K562 (cell line): ENCODE measurements around the gene ANO2. TPM values are rescaled to one million over a fixed set of nuclear protein-coding genes. Genes with fewer than 3 reads are reported as not detected.

Experiments used
- ATAC-seq: fragments of 200-7000 bp; cut with Tn5 transposase; 3 replicates; pipeline ENCODE4 v1.9.1; 2020; ENCODE audit warnings: moderate library complexity
- BruUV-seq: library from RNA; stranded (reverse); fragments of 400-500 nt; replicated peaks from 2 replicates; lab custom pipeline; 2021; lab: Mats Ljungman, UMichigan
- CTCF ChIA-PET: fragments of 300-600 bp; formaldehyde crosslinking; extraction: SDS; loops from one replicate; lab custom pipeline; 2021; ENCODE audit warnings: low intra/inter-chr PET ratio; lab: Yijun Ruan, JAX
- POLR2A ChIA-PET: fragments of 300-600, 350-650 bp; sonication (Branson Sonifier 250); formaldehyde crosslinking; extraction: SDS; loops from one replicate; lab custom pipeline; 2021; ENCODE audit warnings: antibody characterized with exemption, inconsistent platforms; lab: Yijun Ruan, JAX
- DNase-seq, 4 experiments: peaks; one replicate each; pipeline versions ENCODE4 v3.0.0 to v3.0.0-alpha.2; 2011 to 2018; ENCODE audit warnings: low spot score in 3 of 4, mixed read lengths in 3 of 4; ENCODE audit errors: extremely low read depth in 1 of 4
- FAIRE-seq: peaks from 2 replicates; lab custom pipeline; 2011; peaks lifted over from hg19 to GRCh38; lab: Jason Lieb, UNC
- H2AFZ ChIP-seq: 2 replicates; pipeline ENCODE4 v1.6.0; 2011; ENCODE audit warnings: low read depth, low read length, control low read depth, inconsistent platforms
- H3K27ac ChIP-seq: fragments of 200-600 bp; 3 replicates; pipeline ENCODE4 v1.8.0; 2011; ENCODE audit warnings: low read depth, mild to moderate bottlenecking, control low read depth, inconsistent platforms, low read length, moderate library complexity, mixed read lengths; ENCODE audit errors: extremely low read depth
- H3K27me3 ChIP-seq, 2 experiments: fragments of 300-600 bp in 1 of 2; 2 replicates in 1 of 2; 3 replicates in 1 of 2; pipeline versions ENCODE4 v1.6.0 to v1.8.0; 2011; ENCODE audit warnings: inconsistent platforms in 2 of 2, low read length in 2 of 2, mild to moderate bottlenecking in 1 of 2, mixed read lengths in 1 of 2, moderate library complexity in 1 of 2; ENCODE audit not compliant: control insufficient read depth in 2 of 2, insufficient read depth in 2 of 2
- H3K36me3 ChIP-seq: fragments of 300-600 bp; 3 replicates; pipeline ENCODE4 v1.8.0; 2011; ENCODE audit warnings: mild to moderate bottlenecking, low read length, inconsistent platforms; ENCODE audit not compliant: control insufficient read depth, insufficient read depth
- H3K4me1 ChIP-seq, 2 experiments: fragments of 200-600 bp in 1 of 2; replicated peaks in 1 of 2; 2 replicates in 1 of 2; 3 replicates in 1 of 2; pipeline versions ENCODE4 v1.5.1 to v1.8.0; 2011; ENCODE audit warnings: inconsistent platforms in 2 of 2, low read length in 2 of 2, mild to moderate bottlenecking in 1 of 2, mixed read lengths in 1 of 2, moderate library complexity in 1 of 2; ENCODE audit not compliant: control insufficient read depth in 2 of 2, insufficient read depth in 2 of 2
- H3K4me2 ChIP-seq: 2 replicates; pipeline ENCODE4 v1.6.1; 2011; ENCODE audit warnings: low read length, control low read depth, inconsistent platforms, mixed read lengths; ENCODE audit not compliant: insufficient read depth
- H3K4me3 ChIP-seq: fragments of 200-600 bp; sonication (generic), shearing (Covaris generic); 2 replicates; pipeline ENCODE4 v1.5.1; 2016; ENCODE audit warnings: control low read depth, inconsistent platforms
- H3K79me2 ChIP-seq: fragments of 200-600 bp; 3 replicates; pipeline ENCODE4 v1.8.0; 2011; ENCODE audit warnings: low read length, inconsistent platforms; ENCODE audit not compliant: control insufficient read depth, insufficient read depth
- H3K9ac ChIP-seq, 2 experiments: 2 replicates each; pipeline versions ENCODE4 v1.6.0 to v1.6.1; 2011; ENCODE audit warnings: low read depth in 2 of 2, low read length in 2 of 2, control low read depth in 1 of 2, inconsistent platforms in 1 of 2, mild to moderate bottlenecking in 1 of 2, mixed read lengths in 1 of 2; ENCODE audit not compliant: insufficient read depth in 1 of 2
- H3K9me1 ChIP-seq: one replicate; pipeline ENCODE4 v1.6.0; 2011; ENCODE audit warnings: inconsistent platforms, mild to moderate bottlenecking, low read length, moderate library complexity; ENCODE audit not compliant: control insufficient read depth, insufficient read depth
- H3K9me3 ChIP-seq: replicated peaks from 2 replicates; pipeline ENCODE4 v1.5.1; 2011; ENCODE audit warnings: low read depth, low read length, inconsistent platforms; ENCODE audit not compliant: control insufficient read depth, insufficient read depth
- H4K20me1 ChIP-seq: replicated peaks from 2 replicates; pipeline ENCODE4 v1.6.1; 2011; ENCODE audit warnings: low read length, inconsistent platforms, mixed read lengths; ENCODE audit not compliant: control insufficient read depth, insufficient read depth
- DIDO1 ChIP-seq: fragments of 450-650 bp; IDR thresholded peaks from 2 replicates; pipeline ENCODE4 v1.6.1; 2016; ENCODE audit warnings: low read depth, missing biosample characterization, missing genetic modification characterization
- MTF1 ChIP-seq: fragments of 250-450 bp; sonication (Bioruptor Pico); IDR thresholded peaks from 2 replicates; pipeline ENCODE4 v1.9.0; 2021; ENCODE audit warnings: moderate library complexity, mild to moderate bottlenecking, inconsistent platforms, borderline replicate concordance
- NKRF ChIP-seq: fragments of 450-650 bp; IDR thresholded peaks from 2 replicates; pipeline ENCODE4 v1.6.1; 2016; ENCODE audit warnings: borderline replicate concordance
- NRF1 ChIP-seq, 2 experiments: fragments of 450-650 bp; IDR thresholded peaks in 1 of 2; conservative IDR thresholded peaks in 1 of 2; 2 replicates each; pipeline ENCODE4 v1.6.1; 2014; ENCODE audit warnings: mild to moderate bottlenecking in 2 of 2
- SMAD3 ChIP-seq: fragments of 450-650 bp; formaldehyde crosslinking; conservative IDR thresholded peaks from 2 replicates; pipeline ENCODE4 v1.4.0; 2020; ENCODE audit warnings: mild to moderate bottlenecking
- TEAD1 ChIP-seq, 2 experiments: fragments of 450-650 bp in 1 of 2; sonication (generic) in 1 of 2; formaldehyde crosslinking; IDR thresholded peaks; 2 replicates each; pipeline versions ENCODE4 v1.4.0 to v1.8.0; 2020 to 2022; ENCODE audit warnings: mild to moderate bottlenecking in 2 of 2, missing genetic modification reagents in 1 of 2
- XRCC3 ChIP-seq: fragments of 450-650 bp; IDR thresholded peaks from 2 replicates; pipeline ENCODE4 v1.6.1; 2017; ENCODE audit warnings: mild to moderate bottlenecking, moderate library complexity
- ZKSCAN3 ChIP-seq: fragments of 250-450 bp; sonication (Bioruptor Pico); IDR thresholded peaks from 2 replicates; pipeline ENCODE4 v1.4.0; 2020
- WGBS: fragments of 100-300 bp; shearing (Covaris generic); methylation state at CpG from one replicate; pipeline ENCODE4 v1.1.6; 2016; ENCODE audit warnings: low coverage, mixed read lengths; ENCODE audit not compliant: insufficient coverage; ENCODE audit errors: missing lambda C conversion rate; 5-methylcytosine and 5-hydroxymethylcytosine counted together
- in situ Hi-C: fragments of 300-500 bp; cut with MboI; formaldehyde crosslinking; loops from 4 replicates; pipeline ENCODE4 v1.15.0; 2018; ENCODE audit warnings: inconsistent platforms, mixed read lengths
- intact Hi-C: fragments of 100-400 bp; cut with micrococcal nuclease; formaldehyde crosslinking; loops from 2 replicates; pipeline ENCODE4 v1.14.2; 2022
- polyA plus RNA-seq, 8 experiments: library from polyadenylated mRNA; depleted of rRNA in 4 of 8; stranded (reverse) in 5 of 8; unstranded in 3 of 8; fragments of >200 nt; fragmentation: Nextera tagmentation in 2 of 8; fragmentation: Illumina TruSeq in 1 of 8; extraction: Ambion mirVana in 2 of 8; extraction: Trizol in 1 of 8; gene quantifications; 2 replicates each; pipeline versions ENCODE4 v1.2.1 to v1.2.3, GENCODE V29; 2011 to 2014; ENCODE audit warnings: inconsistent platforms in 1 of 8, missing spikeins in 1 of 8
- total RNA-seq, 7 experiments: library from RNA; depleted of rRNA in 6 of 7; stranded (reverse); fragments of >200 nt in 6 of 7; fragmentation: Illumina TruSeq in 2 of 7; extraction: Trizol in 2 of 7; gene quantifications; 2 replicates each; pipeline versions ENCODE4 v1.2.1 to v1.2.3, GENCODE V29; 2011 to 2021; ENCODE audit warnings: low replicate concordance in 1 of 7
- TF ChIP-seq, protein P1 (sequence below): fragments of 250-450 bp; sonication (Bioruptor Pico); IDR thresholded peaks from 2 replicates; pipeline ENCODE4 v1.5.0; 2021
- TF ChIP-seq, protein P2 (sequence below): fragments of 450-650 bp; formaldehyde crosslinking; IDR thresholded peaks from 2 replicates; pipeline ENCODE4 v1.4.0; 2020; ENCODE audit warnings: mild to moderate bottlenecking, moderate library complexity

Gene ANO2
- total and polyA plus RNA-seq, 9 of the 15 experiments (the other 6 are each of a cell fraction or from before 2014, with no cell fraction given) = 0.64 TPM; not detected in 8

DNA sequence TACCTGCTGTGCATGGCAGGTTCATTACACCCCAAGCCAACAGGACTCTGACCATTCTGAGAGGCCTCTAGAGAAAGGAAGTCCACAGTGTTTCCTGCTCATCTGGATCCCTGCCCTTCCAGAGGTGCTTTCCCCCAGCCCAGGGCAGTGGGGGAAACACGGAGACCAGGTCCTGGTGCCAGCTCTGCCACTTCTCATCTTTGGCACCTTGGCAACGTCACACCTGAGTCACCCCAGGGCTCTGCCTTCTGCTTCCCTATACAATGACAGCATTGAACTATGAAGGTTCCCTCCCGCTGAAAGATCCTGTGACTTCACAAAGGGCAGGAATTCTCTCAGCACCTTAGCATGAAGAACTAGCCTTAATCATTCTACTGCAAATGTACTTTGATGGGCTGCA, 74.9 kb downstream of the ANO2 start:
- no TSS peak for BruUV-seq
- Histone ChIP-seq H3K79me2 (no peaks in the 10 kb centered on the region), H3K4me2 (no peak overlapping the region), H3K9ac (no peak overlapping the region), H3K4me3 (no peak overlapping the region), H3K27me3 (peaks cover 0 to 2% of the 10 kb centered on the region in 2 experiments; a peak in 2 of 5 replicates), H3K9me1 (no peaks in the 10 kb centered on the region), H3K9me3 (no peaks in the 10 kb centered on the region), H3K4me1 (no peaks in the 10 kb centered on the region), H4K20me1 (no peaks in the 10 kb centered on the region), H3K36me3 (no peaks in the 10 kb centered on the region), H3K27ac (no peak overlapping the region), H2AFZ (no peak overlapping the region)
- FAIRE-seq (no peak), DNase-seq (no peak), ATAC-seq (no peak)
- CTCF ChIA-PET = no interaction called here
- in situ Hi-C loops = no loop called here
- TF ChIP-seq DIDO1 (tag) (no peak), NRF1 (conservative IDR thresholded peaks at IDR 0.05 in 1 of 2, IDR thresholded peaks at IDR 0.05 in 1 of 2) (no peak), XRCC3 (no peak), ZKSCAN3 (CRISPR knock-in tag) (no peak), NKRF (no peak), SMAD3 (CRISPR knock-in tag) (no peak), MTF1 (CRISPR knock-in tag) (no peak), TEAD1 (CRISPR knock-in tag; IDR thresholded peaks at IDR 0.05) (no peak)
- TF ChIP-seq, protein P1, sequence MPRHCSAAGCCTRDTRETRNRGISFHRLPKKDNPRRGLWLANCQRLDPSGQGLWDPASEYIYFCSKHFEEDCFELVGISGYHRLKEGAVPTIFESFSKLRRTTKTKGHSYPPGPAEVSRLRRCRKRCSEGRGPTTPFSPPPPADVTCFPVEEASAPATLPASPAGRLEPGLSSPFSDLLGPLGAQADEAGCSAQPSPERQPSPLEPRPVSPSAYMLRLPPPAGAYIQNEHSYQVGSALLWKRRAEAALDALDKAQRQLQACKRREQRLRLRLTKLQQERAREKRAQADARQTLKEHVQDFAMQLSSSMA = no peak
- TF ChIP-seq, protein P2, sequence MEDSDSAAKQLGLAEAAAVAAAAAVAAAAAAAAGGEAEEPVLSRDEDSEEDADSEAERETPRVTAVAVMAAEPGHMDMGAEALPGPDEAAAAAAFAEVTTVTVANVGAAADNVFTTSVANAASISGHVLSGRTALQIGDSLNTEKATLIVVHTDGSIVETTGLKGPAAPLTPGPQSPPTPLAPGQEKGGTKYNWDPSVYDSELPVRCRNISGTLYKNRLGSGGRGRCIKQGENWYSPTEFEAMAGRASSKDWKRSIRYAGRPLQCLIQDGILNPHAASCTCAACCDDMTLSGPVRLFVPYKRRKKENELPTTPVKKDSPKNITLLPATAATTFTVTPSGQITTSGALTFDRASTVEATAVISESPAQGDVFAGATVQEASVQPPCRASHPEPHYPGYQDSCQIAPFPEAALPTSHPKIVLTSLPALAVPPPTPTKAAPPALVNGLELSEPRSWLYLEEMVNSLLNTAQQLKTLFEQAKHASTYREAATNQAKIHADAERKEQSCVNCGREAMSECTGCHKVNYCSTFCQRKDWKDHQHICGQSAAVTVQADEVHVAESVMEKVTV (CRISPR knock-in tag) = no peak
- POLR2A ChIA-PET = no interaction called here
- intact Hi-C loops = no loop called here
- 14% methylated on average over 1 of the region's 3 CpGs for WGBS
